Spleen (tissue), 11 donors: ENCODE measurements around the gene PIP5KL1. TPM values are rescaled to one million over a fixed set of nuclear protein-coding genes. Genes with fewer than 3 reads are reported as not detected.
A peak's percentile ranks its signal among the peaks of the same experiment; 100 is the strongest.

Source experiments
- DNase-seq: peaks from one replicate; pipeline ENCODE4 v3.0.0-alpha.2; 2020
- H3K27ac ChIP-seq, 8 donors: fragments of 200-600 bp; sonication (generic) in 7 of 8; 1 replicate in 4 of 8; 2 replicates in 4 of 8; pipeline versions ENCODE4 v1.5.0 to v1.8.0; 2016 to 2021; ENCODE audit warnings: inconsistent platforms in 4 of 8, mild to moderate bottlenecking in 4 of 8, moderate library complexity in 1 of 8
- H3K27me3 ChIP-seq, 7 donors: fragments of 200-600 bp; sonication (generic) in 6 of 7; replicated peaks in 1 of 7; 1 replicate in 4 of 7; 2 replicates in 3 of 7; pipeline versions ENCODE4 v1.5.0 to v1.8.0; 2016 to 2021; ENCODE audit warnings: inconsistent platforms in 3 of 7, mild to moderate bottlenecking in 1 of 7
- H3K36me3 ChIP-seq, 6 donors: fragments of 200-600 bp; sonication (generic) in 5 of 6; 1 replicate in 4 of 6; 2 replicates in 2 of 6; pipeline versions ENCODE4 v1.5.0 to v1.8.0; 2016 to 2021; ENCODE audit warnings: inconsistent platforms in 2 of 6
- H3K4me1 ChIP-seq, 6 donors: fragments of 200-600 bp; sonication (generic) in 5 of 6; 1 replicate in 3 of 6; 2 replicates in 3 of 6; pipeline versions ENCODE4 v1.5.0 to v1.8.0; 2016 to 2021; ENCODE audit warnings: inconsistent platforms in 3 of 6
- H3K4me3 ChIP-seq, 8 donors: fragments of 200-600 bp; sonication (generic) in 7 of 8; 1 replicate in 4 of 8; 2 replicates in 4 of 8; pipeline versions ENCODE4 v1.5.0 to v1.8.0; 2016 to 2021; ENCODE audit warnings: inconsistent platforms in 4 of 8, mild to moderate bottlenecking in 4 of 8, moderate library complexity in 2 of 8
- H3K9me3 ChIP-seq, 8 donors: fragments of 200-600 bp; sonication (generic) in 7 of 8; 1 replicate in 4 of 8; 2 replicates in 4 of 8; pipeline versions ENCODE4 v1.5.0 to v1.8.0; 2016 to 2021; ENCODE audit warnings: inconsistent platforms in 4 of 8
- POLR2A ChIP-seq, 3 donors: fragments of 450-650 bp; IDR thresholded peaks; one replicate each; pipeline ENCODE4 v1.5.1; 2017; ENCODE audit warnings: antibody characterized with exemption in 3 of 3, mild to moderate bottlenecking in 1 of 3
- POLR2AphosphoS5 ChIP-seq, 3 donors: sonication (generic); formaldehyde crosslinking; IDR thresholded peaks; one replicate each; pipeline ENCODE4 v1.5.1; 2017; ENCODE audit warnings: antibody characterized with exemption in 3 of 3
- WGBS, 5 donors: extraction: QIAGEN DNeasy Blood & Tissue Kit in 3 of 5; methylation state at CpG; one replicate each; pipeline versions ENCODE4 v1.1.5 to v1.1.7; 2013 to 2018; 5-methylcytosine and 5-hydroxymethylcytosine counted together
- intact Hi-C: fragments of 100-400 bp; cut with DNase I; formaldehyde crosslinking; loops from one replicate; pipeline ENCODE4 v1.15.0; 2023; ENCODE audit warnings: low total_unique reads
- polyA plus RNA-seq, 3 donors: library from polyadenylated mRNA; stranded (reverse); fragments of 200-250 nt; gene quantifications; one replicate each; pipeline ENCODE4 v1.2.1, GENCODE V29; 2013
- total RNA-seq, 7 donors: library from RNA; depleted of rRNA in 3 of 7; stranded (reverse); fragments of >200 nt in 3 of 7; fragmentation: NEBNext Ultra II Directional in 4 of 7; extraction: Animal tissue kit (Norgen Biotek cat#: 25700) in 4 of 7; gene quantifications; one replicate each; pipeline versions ENCODE4 v1.1.0 to v1.2.1, GENCODE V29; 2016 to 2021
- TF ChIP-seq, protein P1 (sequence below), 11 experiments: fragments of 200-600 bp in 7 of 11; fragments of 450-650 bp in 4 of 11; sonication (generic) in 4 of 11; IDR thresholded peaks in 8 of 11; conservative IDR thresholded peaks in 3 of 11; 1 replicate in 7 of 11; 2 replicates in 4 of 11; pipeline versions ENCODE4 v1.4.0 to v1.8.0; 2016 to 2021; ENCODE audit warnings: antibody characterized with exemption in 11 of 11, inconsistent platforms in 4 of 11, mild to moderate bottlenecking in 1 of 11
- donor health status: healthy with polysubstance abuse.
- donor health status: DM: no; HTN: no; CAD: no; lungs with moderate emphysema.
- donor health status: DM: no; HTN: no; CAD: no.
- donor health status: Bipolar disorder and iron deficiency.
- donor health status: healthy.
- donor health status: DM: no; HTN: no; CAD: no.
- donor health status: DM: yes; HTN: yes; CAD: no.

PIP5KL1 gene
- total and polyA plus RNA-seq, 10 donors = 0.13 to 3.6 (median 0.68) TPM; not detected in 2

DNA sequence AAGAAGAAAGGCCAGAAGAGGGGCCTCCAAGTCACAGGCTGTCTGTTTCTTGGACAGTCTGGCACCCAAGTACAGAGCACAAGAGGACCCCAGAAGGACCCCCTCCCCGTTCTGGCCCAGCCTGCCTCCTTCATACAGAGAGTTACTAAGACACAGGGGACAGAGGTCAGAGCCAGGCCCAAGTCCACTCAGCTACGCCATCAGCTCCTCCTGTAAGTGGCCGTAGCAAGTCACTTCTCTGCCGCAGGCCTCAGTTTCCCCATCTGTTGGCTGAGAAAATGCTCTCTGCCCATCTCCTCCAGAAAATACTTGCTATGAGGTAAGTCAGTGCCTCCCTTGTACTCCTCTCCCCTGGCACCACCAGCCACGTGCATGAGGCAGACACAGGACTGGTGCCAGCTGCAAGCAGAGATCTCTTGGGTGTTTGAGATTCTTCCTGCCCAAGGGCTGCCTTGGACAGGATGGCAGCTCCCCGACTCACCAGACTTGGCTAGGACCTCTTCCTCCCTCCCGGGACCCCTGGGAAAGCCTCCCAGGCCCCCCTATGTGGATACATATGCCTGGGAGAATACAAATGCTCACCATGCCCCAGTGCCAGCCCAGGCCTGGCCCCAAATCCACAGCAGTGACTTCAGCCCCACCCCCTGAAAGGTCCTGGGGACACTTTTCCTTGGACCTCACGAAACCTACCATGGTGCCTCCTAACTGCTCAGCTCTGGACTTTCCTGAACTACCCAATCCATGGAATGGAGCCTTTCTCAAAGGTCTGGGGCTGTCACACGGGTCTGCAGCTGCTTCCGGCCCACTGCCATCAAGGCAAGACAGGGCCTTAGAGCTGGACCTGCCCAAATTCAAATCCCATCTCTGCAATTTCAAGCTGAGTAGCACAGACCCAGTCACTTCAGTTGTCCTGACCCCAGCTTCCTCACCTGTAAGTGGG is 45.1 kb upstream of the PIP5KL1 start:
- DNase-seq = no peak
- TF ChIP-seq POLR2AphosphoS5 (IDR thresholded peaks at IDR 0.05) (no peak), POLR2A (IDR thresholded peaks at IDR 0.05) (no peak)
- TF ChIP-seq, protein P1, sequence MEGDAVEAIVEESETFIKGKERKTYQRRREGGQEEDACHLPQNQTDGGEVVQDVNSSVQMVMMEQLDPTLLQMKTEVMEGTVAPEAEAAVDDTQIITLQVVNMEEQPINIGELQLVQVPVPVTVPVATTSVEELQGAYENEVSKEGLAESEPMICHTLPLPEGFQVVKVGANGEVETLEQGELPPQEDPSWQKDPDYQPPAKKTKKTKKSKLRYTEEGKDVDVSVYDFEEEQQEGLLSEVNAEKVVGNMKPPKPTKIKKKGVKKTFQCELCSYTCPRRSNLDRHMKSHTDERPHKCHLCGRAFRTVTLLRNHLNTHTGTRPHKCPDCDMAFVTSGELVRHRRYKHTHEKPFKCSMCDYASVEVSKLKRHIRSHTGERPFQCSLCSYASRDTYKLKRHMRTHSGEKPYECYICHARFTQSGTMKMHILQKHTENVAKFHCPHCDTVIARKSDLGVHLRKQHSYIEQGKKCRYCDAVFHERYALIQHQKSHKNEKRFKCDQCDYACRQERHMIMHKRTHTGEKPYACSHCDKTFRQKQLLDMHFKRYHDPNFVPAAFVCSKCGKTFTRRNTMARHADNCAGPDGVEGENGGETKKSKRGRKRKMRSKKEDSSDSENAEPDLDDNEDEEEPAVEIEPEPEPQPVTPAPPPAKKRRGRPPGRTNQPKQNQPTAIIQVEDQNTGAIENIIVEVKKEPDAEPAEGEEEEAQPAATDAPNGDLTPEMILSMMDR (IDR thresholded peaks at IDR 0.05 in 8 of 11, conservative IDR thresholded peaks at IDR 0.05 in 3 of 11) = no peak
- H3K4me1 ChIP-seq = peaks cover 65 to 97% (median 95%) of the 10 kb centered on the region in 6 donors
- peaks cover 0 to 10% (median 0%) of the 10 kb centered on the region in 6 donors for H3K36me3 ChIP-seq
- no peaks in the 10 kb centered on the region for H3K9me3 ChIP-seq
- peak overlapping the region in 7 of 8 donors; percentile 15 to 94 (median 85) for H3K27ac ChIP-seq
- peak overlapping the region in 5 of 8 donors; percentile 65 to 94 (median 87) for H3K4me3 ChIP-seq
- WGBS, 5 donors = 70 to 86% (median 80%) methylated on average over 10 of the region's 10 CpGs
- H3K27me3 ChIP-seq = peaks cover 0 to 12% (median 0%) of the 10 kb centered on the region in 7 donors
- intact Hi-C loops = no loop called here

DNA sequence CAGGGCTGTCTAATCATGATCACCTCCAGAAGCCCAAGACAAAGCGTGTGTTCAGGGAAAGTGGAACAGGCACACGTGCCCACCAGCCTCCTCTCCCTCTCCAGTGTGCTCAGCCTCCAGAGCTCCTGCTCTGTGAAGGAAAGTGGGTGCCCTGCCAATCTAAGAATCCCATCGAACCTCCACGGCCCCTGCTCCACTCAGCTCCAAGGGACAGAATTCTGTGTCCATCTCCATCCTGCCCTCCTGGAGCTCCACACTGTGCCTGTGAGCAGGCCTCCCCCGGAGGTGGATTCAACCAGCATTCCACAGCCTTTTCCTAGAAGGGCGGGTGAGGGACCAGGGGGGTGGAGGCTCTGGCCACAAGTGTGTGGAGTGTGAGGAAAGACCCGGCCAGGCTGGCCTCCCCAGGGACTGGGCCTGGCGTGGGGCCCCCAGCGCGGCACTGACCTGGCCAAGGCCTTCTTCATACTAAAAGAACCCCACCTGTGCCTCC is 44.2 kb upstream of the PIP5KL1 start:
- intact Hi-C loops = no loop called here
- peaks cover 0 to 8% (median 0%) of the 10 kb centered on the region in 7 donors for H3K27me3 ChIP-seq
- peaks cover 0 to 10% (median 0%) of the 10 kb centered on the region in 6 donors for H3K36me3 ChIP-seq
- no peak for DNase-seq
- peak overlapping the region in 3 of 8 donors; percentile 7 to 94 (median 65) for H3K4me3 ChIP-seq
- H3K4me1 ChIP-seq = peaks cover 72 to 100% (median 100%) of the 10 kb centered on the region in 6 donors
- peak overlapping the region; percentile 11 to 94 (median 74) for H3K27ac ChIP-seq
- TF ChIP-seq POLR2A (IDR thresholded peaks at IDR 0.05) (no peak), POLR2AphosphoS5 (IDR thresholded peaks at IDR 0.05) (peak in 1 of 3 donors; percentile 21)
- TF ChIP-seq, protein P1 (IDR thresholded peaks at IDR 0.05 in 8 of 11, conservative IDR thresholded peaks at IDR 0.05 in 3 of 11) = no peak
- 73 to 83% (median 80%) methylated on average over 4 to 10 of the region's 10 CpGs for WGBS, 5 donors
- no peaks in the 10 kb centered on the region for H3K9me3 ChIP-seq

DNA sequence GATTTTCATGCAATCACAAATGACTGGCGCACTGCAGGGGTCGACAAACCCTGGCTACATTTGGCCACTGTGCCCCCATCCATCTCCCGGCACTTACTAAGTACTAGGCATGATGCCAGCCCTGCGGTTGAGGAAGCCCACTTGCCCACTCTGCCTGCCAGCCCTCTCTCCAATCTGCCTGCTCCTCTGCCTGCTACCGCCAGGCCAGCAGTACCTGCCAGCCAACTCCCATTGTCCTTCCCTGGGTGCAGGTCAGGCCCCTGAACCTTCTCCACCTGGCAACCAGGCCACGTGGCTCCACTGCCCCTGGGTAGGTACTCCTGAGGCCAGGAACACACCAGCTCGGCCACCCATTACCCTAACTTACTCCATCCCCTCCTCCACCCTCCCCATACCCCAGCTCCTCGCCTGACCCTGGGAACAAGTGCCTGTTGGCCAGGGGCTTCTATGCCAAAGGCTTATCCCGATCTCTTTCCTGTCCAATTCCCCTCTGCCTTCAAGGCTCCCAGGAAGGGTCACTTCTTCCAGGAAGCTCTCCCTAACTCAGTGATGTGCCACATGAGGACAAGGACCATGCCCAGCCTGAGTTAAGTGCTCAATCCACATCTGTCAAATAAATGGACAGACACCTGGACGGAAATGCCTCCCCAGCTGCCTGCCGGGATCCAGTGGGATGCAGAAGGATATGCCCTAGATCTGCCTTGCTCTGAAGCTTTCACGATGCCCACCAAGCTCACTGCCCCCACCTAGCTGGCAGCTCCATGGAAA is 43.6 kb upstream of the PIP5KL1 start:
- H3K27me3 ChIP-seq = peaks cover 0 to 1% (median 0%) of the 10 kb centered on the region in 7 donors
- intact Hi-C loops = no loop called here
- WGBS, 5 donors = 70 to 78% (median 73%) methylated on average over 11 to 12 of the region's 12 CpGs
- H3K36me3 ChIP-seq = peaks cover 0 to 10% (median 0%) of the 10 kb centered on the region in 6 donors
- H3K4me3 ChIP-seq = peak overlapping the region in 2 of 8 donors; percentile 65 to 94
- no peaks in the 10 kb centered on the region for H3K9me3 ChIP-seq
- H3K4me1 ChIP-seq = peaks cover 74 to 100% (median 100%) of the 10 kb centered on the region in 6 donors
- DNase-seq = no peak
- TF ChIP-seq POLR2AphosphoS5 (IDR thresholded peaks at IDR 0.05) (no peak), POLR2A (IDR thresholded peaks at IDR 0.05) (no peak)
- TF ChIP-seq, protein P1 (IDR thresholded peaks at IDR 0.05 in 8 of 11, conservative IDR thresholded peaks at IDR 0.05 in 3 of 11) = no peak
- H3K27ac ChIP-seq = peak overlapping the region; percentile 11 to 94 (median 74)
